MV-4-11 (cell line): ENCODE data around the gene CNKSR2.

Source experiments
- DNase-seq: peaks from one replicate; lab custom pipeline; 2025; lab: John Stamatoyannopoulos, UW

The CNKSR2 gene

GRCh38 chrX:21610168-21610567 lies 235.9 kb downstream of the CNKSR2 start:
- no peak for DNase-seq

- no peak for DNase-seq
Measured at GRCh38 chrX:21612154-21612553, 237.9 kb downstream of the CNKSR2 start.

GRCh38 chrX:21616386-21616785 lies 242.2 kb downstream of the CNKSR2 start:
- DNase-seq: no peak

- DNase-seq: no peak
Measured at GRCh38 chrX:21620234-21620633, 246.0 kb downstream of the CNKSR2 start.

GRCh38 chrX:21623778-21624501 lies 249.7 kb downstream of the CNKSR2 start:
- DNase-seq: no peak

- peak; percentile 61 for DNase-seq
Measured at GRCh38 chrX:21632027-21632426, 257.8 kb downstream of the CNKSR2 start.

GRCh38 chrX:21638311-21638710 lies 264.1 kb downstream of the CNKSR2 start:
- DNase-seq: no peak

GRCh38 chrX:21639775-21640174 lies 265.6 kb downstream of the CNKSR2 start:
- no peak for DNase-seq

GRCh38 chrX:21645431-21645830 lies 271.2 kb downstream of the CNKSR2 start:
- DNase-seq: no peak

- DNase-seq: no peak
Measured at GRCh38 chrX:21645886-21646285, 271.7 kb downstream of the CNKSR2 start.

GRCh38 chrX:21655901-21656586 lies 281.8 kb downstream of the CNKSR2 start:
- DNase-seq: no peak

- no peak for DNase-seq
Measured at GRCh38 chrX:21656587-21657317, 282.5 kb downstream of the CNKSR2 start.

GRCh38 chrX:21657318-21658151 lies 283.3 kb downstream of the CNKSR2 start:
- DNase-seq: no peak

- DNase-seq: peak; percentile 19
Measured at GRCh38 chrX:21658152-21658737, 284.0 kb downstream of the CNKSR2 start, which contains the start of gene KLHL34. KLHL34 (minus strand) TSS chrX:21658330; CDS start chrX:21657788, 542 bp downstream.

- no peak for DNase-seq
Measured at GRCh38 chrX:21658746-21659145, 284.5 kb downstream of the CNKSR2 start.

- DNase-seq: no peak
Measured at GRCh38 chrX:21659320-21659719, 285.1 kb downstream of the CNKSR2 start.

GRCh38 chrX:21660156-21660555 lies 285.9 kb downstream of the CNKSR2 start:
- DNase-seq: no peak

GRCh38 chrX:21661316-21661715 lies 287.1 kb downstream of the CNKSR2 start:
- no peak for DNase-seq

GRCh38 chrX:21662761-21663160 lies 288.5 kb downstream of the CNKSR2 start:
- no peak for DNase-seq

GRCh38 chrX:21666252-21666651 lies 292.0 kb downstream of the CNKSR2 start:
- peak; percentile 55 for DNase-seq

- peak; percentile 1 for DNase-seq
Measured at GRCh38 chrX:21666679-21667078, 292.5 kb downstream of the CNKSR2 start.
